NB4 (cell line): Measurements from ENCODE around the gene GAS2.

Experiments used
- POLR2A ChIP-seq: IDR thresholded peaks from 2 replicates; pipeline ENCODE4 v1.6.1; 2011; ENCODE audit warnings: mild to moderate bottlenecking; ENCODE audit not compliant: insufficient read length; ENCODE audit errors: extremely low read depth
- TF ChIP-seq, protein P1 (sequence below): IDR thresholded peaks from 2 replicates; pipeline ENCODE4 v1.6.1; 2011; ENCODE audit warnings: low read depth, low read length

DNA sequence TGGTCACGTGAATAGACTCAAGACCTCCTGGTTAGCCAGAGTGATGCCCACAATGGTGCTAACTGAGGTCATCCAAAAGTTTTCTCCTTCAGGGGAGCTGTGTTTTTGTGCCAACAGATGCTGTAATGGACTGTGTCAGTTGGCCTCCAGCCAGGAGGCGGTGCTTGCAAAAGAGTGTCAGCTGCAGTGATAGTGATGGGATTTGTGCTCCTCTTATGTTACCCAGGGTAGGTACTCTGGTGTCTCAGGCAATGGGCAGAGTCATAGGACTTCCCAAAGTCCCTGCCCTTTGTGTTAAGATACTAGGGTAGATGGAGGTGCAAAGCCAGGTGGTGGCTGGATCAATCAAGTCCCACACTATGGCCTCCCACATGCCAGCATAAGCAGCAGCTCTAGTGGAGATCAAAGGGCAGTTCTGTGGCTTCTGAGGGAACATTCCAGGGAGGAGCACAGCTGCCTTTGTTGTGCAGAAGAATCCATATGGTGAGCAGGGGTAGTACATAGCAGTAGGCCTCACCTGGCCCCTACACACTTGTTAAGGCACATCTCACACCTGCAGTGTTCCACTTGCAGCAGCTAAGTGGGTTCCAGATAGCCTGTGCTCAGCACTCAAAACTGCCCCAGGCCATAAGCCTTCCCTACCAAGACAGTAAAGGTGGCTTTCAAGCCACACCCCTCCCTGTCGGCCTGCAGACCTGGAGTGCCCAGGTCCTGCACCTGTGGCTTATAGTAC is 31.3 kb upstream of the GAS2 start:
- TF ChIP-seq POLR2A: no peak
- TF ChIP-seq, protein P1, sequence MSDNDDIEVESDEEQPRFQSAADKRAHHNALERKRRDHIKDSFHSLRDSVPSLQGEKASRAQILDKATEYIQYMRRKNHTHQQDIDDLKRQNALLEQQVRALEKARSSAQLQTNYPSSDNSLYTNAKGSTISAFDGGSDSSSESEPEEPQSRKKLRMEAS: no peak
